Neuron (in vitro differentiated cells): ENCODE data around the gene PARN.

Experiments
- H2AFZ ChIP-seq: one replicate; pipeline ENCODE4 v1.6.1; 2013; ENCODE audit warnings: low read depth, mild to moderate bottlenecking, inconsistent platforms, low read length, moderate library complexity
- H3K27me3 ChIP-seq: one replicate; pipeline ENCODE4 v1.6.1; 2013; ENCODE audit warnings: low read length; ENCODE audit not compliant: insufficient read depth
- H3K36me3 ChIP-seq: one replicate; pipeline ENCODE4 v1.6.1; 2013; ENCODE audit warnings: low read length; ENCODE audit not compliant: insufficient read depth
- H3K4me1 ChIP-seq: one replicate; pipeline ENCODE4 v1.6.1; 2013; ENCODE audit warnings: low read length; ENCODE audit not compliant: insufficient read depth
- H3K4me3 ChIP-seq: 2 replicates; pipeline ENCODE4 v1.5.1; 2013; ENCODE audit warnings: mild to moderate bottlenecking, low read length, moderate library complexity
- H3K9me3 ChIP-seq: one replicate; pipeline ENCODE4 v1.6.1; 2013; ENCODE audit warnings: low read length

PARN gene

GRCh38 chr16:14502932-14503741 lies 126.9 kb downstream of the PARN start:
- no peak overlapping the region for H2AFZ ChIP-seq
- no peaks in the 10 kb centered on the region for H3K36me3 ChIP-seq
- H3K4me3 ChIP-seq = no peak overlapping the region
- H3K27me3 ChIP-seq = no peaks in the 10 kb centered on the region
- H3K9me3 ChIP-seq = no peaks in the 10 kb centered on the region
- no peaks in the 10 kb centered on the region for H3K4me1 ChIP-seq

- H3K4me1 ChIP-seq = peaks cover under 1% of the 10 kb centered on the region
- no peak overlapping the region for H2AFZ ChIP-seq
- no peak overlapping the region for H3K4me3 ChIP-seq
- H3K36me3 ChIP-seq = no peaks in the 10 kb centered on the region
- no peaks in the 10 kb centered on the region for H3K27me3 ChIP-seq
- no peaks in the 10 kb centered on the region for H3K9me3 ChIP-seq
Observed at GRCh38 chr16:14502256-14502875, 127.7 kb downstream of the PARN start.

DNA sequence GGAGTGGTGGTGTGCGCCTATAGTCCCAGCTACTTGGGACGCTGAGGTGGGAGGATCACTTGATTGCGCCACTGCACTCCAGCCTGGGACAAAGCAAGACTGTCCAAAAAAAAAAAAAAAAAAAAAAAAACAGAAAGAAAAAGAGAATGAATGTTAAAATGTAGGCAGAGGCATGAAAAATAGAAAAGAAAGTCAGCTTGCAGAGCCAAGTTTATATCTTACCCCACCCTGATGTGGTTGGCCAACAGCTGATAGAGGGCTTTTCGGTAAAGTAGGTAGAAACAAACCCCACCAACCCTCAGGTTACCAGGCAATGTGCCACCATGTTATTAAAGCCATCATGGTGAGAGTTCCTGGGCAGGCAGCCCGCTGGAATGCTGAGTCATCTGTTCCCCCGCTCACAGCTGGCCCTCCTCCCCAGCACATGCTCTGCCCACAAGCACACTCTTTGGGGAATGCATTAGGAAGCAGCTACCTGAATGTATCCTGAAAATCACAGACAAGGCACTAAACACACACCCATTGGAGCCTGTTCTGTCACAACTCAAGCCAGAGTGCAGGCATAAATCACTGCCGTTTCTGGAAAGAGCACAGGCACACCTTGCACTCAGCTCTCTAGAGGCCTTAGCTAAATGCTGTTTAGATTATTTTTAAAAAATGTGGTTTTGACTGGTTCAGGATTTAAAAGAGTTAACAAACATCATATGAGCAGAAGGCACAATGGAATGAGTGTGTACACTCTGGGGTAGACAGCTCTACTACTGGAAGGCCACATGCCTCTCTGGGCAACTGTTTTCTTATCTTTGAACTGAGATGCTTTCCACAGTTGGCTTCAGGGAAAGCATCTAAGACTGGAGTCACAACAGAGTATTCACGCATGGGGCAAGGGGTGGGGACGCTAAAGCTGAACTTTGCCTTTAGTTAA lies 128.5 kb downstream of the PARN start:
- Histone ChIP-seq H3K4me3 (no peak overlapping the region), H3K36me3 (no peaks in the 10 kb centered on the region), H2AFZ (no peak overlapping the region), H3K9me3 (no peaks in the 10 kb centered on the region), H3K27me3 (no peaks in the 10 kb centered on the region), H3K4me1 (peaks cover 8% of the 10 kb centered on the region)

GRCh38 chr16:14500791-14501190 lies 129.3 kb downstream of the PARN start:
- no peaks in the 10 kb centered on the region for H3K36me3 ChIP-seq
- H3K4me3 ChIP-seq = no peak overlapping the region
- H3K4me1 ChIP-seq = peaks cover 16% of the 10 kb centered on the region
- H2AFZ ChIP-seq = no peak overlapping the region
- H3K9me3 ChIP-seq = no peaks in the 10 kb centered on the region
- H3K27me3 ChIP-seq = no peaks in the 10 kb centered on the region

GRCh38 chr16:14499110-14499509 lies 130.9 kb downstream of the PARN start:
- Histone ChIP-seq H2AFZ (no peak overlapping the region), H3K27me3 (no peaks in the 10 kb centered on the region), H3K4me3 (no peak overlapping the region), H3K36me3 (no peaks in the 10 kb centered on the region), H3K4me1 (peaks cover 20% of the 10 kb centered on the region), H3K9me3 (no peaks in the 10 kb centered on the region)

- H3K4me3 ChIP-seq = no peak overlapping the region
- H3K27me3 ChIP-seq = no peaks in the 10 kb centered on the region
- H3K9me3 ChIP-seq = no peaks in the 10 kb centered on the region
- H3K36me3 ChIP-seq = no peaks in the 10 kb centered on the region
- H2AFZ ChIP-seq = no peak overlapping the region
- peaks cover 20% of the 10 kb centered on the region for H3K4me1 ChIP-seq
Observed at GRCh38 chr16:14497245-14498082, 132.6 kb downstream of the PARN start.

GRCh38 chr16:14496786-14497185 lies 133.3 kb downstream of the PARN start:
- H3K4me3 ChIP-seq = no peak overlapping the region
- H3K36me3 ChIP-seq = no peaks in the 10 kb centered on the region
- H2AFZ ChIP-seq = no peak overlapping the region
- peaks cover 20% of the 10 kb centered on the region for H3K4me1 ChIP-seq
- no peaks in the 10 kb centered on the region for H3K27me3 ChIP-seq
- H3K9me3 ChIP-seq = no peaks in the 10 kb centered on the region

- H3K4me3 ChIP-seq = no peak overlapping the region
- no peak overlapping the region for H2AFZ ChIP-seq
- H3K27me3 ChIP-seq = no peaks in the 10 kb centered on the region
- no peaks in the 10 kb centered on the region for H3K9me3 ChIP-seq
- no peaks in the 10 kb centered on the region for H3K36me3 ChIP-seq
- peaks cover 20% of the 10 kb centered on the region for H3K4me1 ChIP-seq
Observed at GRCh38 chr16:14496047-14496770, 133.9 kb downstream of the PARN start.

DNA sequence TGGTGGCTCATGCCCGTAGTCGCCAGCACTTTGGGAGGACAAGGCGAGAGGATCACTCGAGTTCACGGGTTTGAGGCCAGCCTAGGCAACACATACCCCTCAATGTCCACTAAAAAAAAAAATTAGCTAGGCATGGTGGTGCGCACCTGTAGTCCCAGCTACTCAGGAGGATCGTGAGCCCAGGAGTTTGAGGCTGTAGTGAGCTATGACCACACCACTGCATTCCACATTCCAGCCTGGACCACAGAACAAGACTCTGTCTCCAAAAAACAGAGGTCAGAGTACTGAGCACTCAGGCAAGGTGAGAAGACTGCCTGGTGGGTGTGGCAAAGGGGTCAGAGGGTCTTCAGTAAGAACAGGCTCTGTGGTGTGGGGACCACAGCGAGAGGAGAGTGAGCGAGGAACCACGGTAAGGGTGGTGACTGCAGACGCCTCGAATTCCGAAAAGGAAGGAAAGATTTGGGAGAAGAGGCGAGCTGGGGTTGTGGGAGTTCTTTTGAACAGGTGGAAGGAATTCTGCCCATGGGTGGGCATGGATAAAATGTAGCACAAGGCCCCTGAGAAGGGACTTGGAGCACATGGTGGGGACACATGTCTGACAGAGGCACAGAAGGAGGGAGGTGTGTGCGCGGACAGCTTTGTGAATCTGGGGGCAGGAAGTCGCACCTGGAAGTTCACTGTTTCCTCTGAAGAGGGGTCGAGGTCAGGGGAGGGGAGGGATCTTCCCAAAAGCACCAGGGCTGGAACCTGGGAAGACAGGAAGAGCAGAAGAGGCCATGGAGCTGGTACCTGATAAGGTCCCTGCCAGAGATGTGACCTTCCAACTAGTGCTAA lies 134.6 kb downstream of the PARN start:
- Histone ChIP-seq H3K36me3 (no peaks in the 10 kb centered on the region), H3K4me1 (peaks cover 20% of the 10 kb centered on the region), H3K9me3 (no peaks in the 10 kb centered on the region), H2AFZ (no peak overlapping the region), H3K4me3 (no peak overlapping the region), H3K27me3 (no peaks in the 10 kb centered on the region)

GRCh38 chr16:14494396-14494966 lies 135.6 kb downstream of the PARN start:
- no peaks in the 10 kb centered on the region for H3K36me3 ChIP-seq
- no peak overlapping the region for H2AFZ ChIP-seq
- no peak overlapping the region for H3K4me3 ChIP-seq
- H3K27me3 ChIP-seq = no peaks in the 10 kb centered on the region
- H3K9me3 ChIP-seq = no peaks in the 10 kb centered on the region
- peaks cover 20% of the 10 kb centered on the region for H3K4me1 ChIP-seq

- peaks cover 20% of the 10 kb centered on the region for H3K4me1 ChIP-seq
- H3K4me3 ChIP-seq = no peak overlapping the region
- H2AFZ ChIP-seq = no peak overlapping the region
- no peaks in the 10 kb centered on the region for H3K9me3 ChIP-seq
- no peaks in the 10 kb centered on the region for H3K27me3 ChIP-seq
- H3K36me3 ChIP-seq = no peaks in the 10 kb centered on the region
Observed at GRCh38 chr16:14493791-14494190, 136.3 kb downstream of the PARN start.
